Activated naive CD4-positive, alpha-beta T cell treated with anti-CD3 and anti-CD28 coated beads, Interleukin-2, amount 50 U/mL, for 72 hours (primary cell): Measurements from ENCODE around the gene DES. TPM values are rescaled to one million over a fixed set of nuclear protein-coding genes. Genes with fewer than 3 reads are reported as not detected.

Experiments used
- ATAC-seq, 2 donors: fragments of 150-1000 bp; cut with Tn5 transposase; 2 replicates each; pipeline ENCODE4 v1.10.0; 2021; ENCODE audit warnings: mild to moderate bottlenecking in 2 of 2, moderate library complexity in 2 of 2
- DNase-seq, 2 donors: peaks; one replicate each; pipeline ENCODE4 v3.0.0; 2021 to 2022; ENCODE audit warnings: low spot score in 2 of 2
- H3K27ac Mint-ChIP-seq, 2 donors: one replicate each; pipeline ENCODE4 v1.8.0; 2022; ENCODE audit warnings: mild to moderate bottlenecking in 2 of 2, mixed read lengths in 2 of 2
- H3K36me3 Mint-ChIP-seq, 2 donors: one replicate each; pipeline ENCODE4 v1.8.0; 2022; ENCODE audit warnings: mixed read lengths in 2 of 2
- H3K9me3 Mint-ChIP-seq, 2 donors: one replicate each; pipeline ENCODE4 v1.8.0; 2022; ENCODE audit warnings: mixed read lengths in 2 of 2
- total RNA-seq, 2 donors: library from RNA; stranded (reverse); gene quantifications; one replicate each; pipeline ENCODE4 v1.2.3, GENCODE V29; 2022

DES gene
- not detected for total RNA-seq

GRCh38 chr2:219418155-219419011 lies at the start of gene DES:
Gene DES (plus strand): TSS chr2:219418377. CDS start chr2:219418463, 86 bp downstream.
- H3K27ac Mint-ChIP-seq: no peak within 1 kb of the TSS
- no peaks in the 10 kb centered on the region for H3K9me3 Mint-ChIP-seq
- ATAC-seq: no peak
- no peak for DNase-seq
- no peaks in the 10 kb centered on the region for H3K36me3 Mint-ChIP-seq

- Mint-ChIP-seq H3K9me3 (no peaks in the 10 kb centered on the region), H3K36me3 (peaks cover 3 to 4% of the 10 kb centered on the region in 2 donors), H3K27ac (no peak overlapping the region)
- DNase-seq: peak in 1 of 2 donors; percentile 6
- ATAC-seq: no peak
These were observed 49.4 kb upstream of the DES start for GRCh38 chr2:219368690-219369191.

DNA sequence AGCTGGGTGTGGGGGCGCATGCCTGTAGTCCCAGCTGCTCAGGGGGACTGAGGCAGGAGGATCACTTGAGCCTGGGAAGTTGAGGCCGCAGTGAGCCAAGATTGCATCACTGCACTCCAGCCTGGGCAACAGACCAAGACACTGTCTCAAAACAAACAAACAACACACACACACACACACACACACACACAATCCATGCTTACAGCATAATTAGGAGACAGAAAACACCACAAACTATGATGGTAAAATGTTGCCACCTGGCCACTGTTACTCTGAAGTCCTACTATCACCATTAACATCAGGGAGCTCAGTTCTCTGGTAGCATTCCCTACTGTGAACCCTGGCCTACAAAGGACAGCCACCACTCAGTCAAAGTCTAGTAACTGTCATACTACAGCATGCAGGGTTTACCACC lies 48.7 kb upstream of the DES start:
- DNase-seq (no peak), ATAC-seq (no peak)
- Mint-ChIP-seq H3K27ac (no peak overlapping the region), H3K36me3 (peaks cover 6 to 8% of the 10 kb centered on the region in 2 donors), H3K9me3 (no peaks in the 10 kb centered on the region)

- Mint-ChIP-seq H3K36me3 (peaks cover 6 to 12% of the 10 kb centered on the region in 2 donors), H3K9me3 (no peaks in the 10 kb centered on the region), H3K27ac (no peak overlapping the region)
- ATAC-seq (no peak), DNase-seq (peak in 1 of 2 donors; percentile 13)
These were observed 39.9 kb upstream of the DES start for GRCh38 chr2:219378163-219378851.

- H3K9me3 Mint-ChIP-seq: no peaks in the 10 kb centered on the region
- ATAC-seq: no peak
These were observed 37.3 kb upstream of the DES start for GRCh38 chr2:219380926-219381325.

DNA sequence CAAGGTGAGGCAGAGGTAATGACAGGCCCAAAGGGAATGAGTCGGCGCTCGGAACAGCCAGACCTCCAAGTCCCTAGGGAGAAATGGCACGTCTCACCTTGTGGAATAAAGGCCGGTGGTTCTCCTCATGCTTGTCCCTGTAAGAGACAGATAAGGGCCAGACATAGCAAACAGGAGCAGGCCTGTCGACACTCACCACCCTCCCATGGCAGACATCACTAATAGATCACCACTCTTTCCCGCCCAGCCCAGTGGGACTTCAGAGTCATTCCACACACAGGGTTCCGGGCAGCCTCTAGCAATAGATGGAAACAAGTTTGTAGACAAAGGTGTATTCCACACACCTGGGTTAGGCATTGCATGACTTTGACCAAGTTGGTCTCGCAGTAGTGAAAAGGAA lies 36.7 kb upstream of the DES start:
- Mint-ChIP-seq H3K27ac (peak overlapping the region in 1 of 2 donors; percentile 89), H3K9me3 (no peaks in the 10 kb centered on the region), H3K36me3 (peaks cover 5 to 6% of the 10 kb centered on the region in 2 donors)
- ATAC-seq: no peak
- DNase-seq: peak in 1 of 2 donors; percentile 54

More at GRCh38 chr2:219380926-219381325, 37.3 kb upstream of the DES start:
- H3K27ac Mint-ChIP-seq: peak overlapping the region in 1 of 2 donors; percentile 70
- peak in 1 of 2 donors; percentile 25 for DNase-seq
- H3K36me3 Mint-ChIP-seq: peaks cover 3 to 5% of the 10 kb centered on the region in 2 donors

DNA sequence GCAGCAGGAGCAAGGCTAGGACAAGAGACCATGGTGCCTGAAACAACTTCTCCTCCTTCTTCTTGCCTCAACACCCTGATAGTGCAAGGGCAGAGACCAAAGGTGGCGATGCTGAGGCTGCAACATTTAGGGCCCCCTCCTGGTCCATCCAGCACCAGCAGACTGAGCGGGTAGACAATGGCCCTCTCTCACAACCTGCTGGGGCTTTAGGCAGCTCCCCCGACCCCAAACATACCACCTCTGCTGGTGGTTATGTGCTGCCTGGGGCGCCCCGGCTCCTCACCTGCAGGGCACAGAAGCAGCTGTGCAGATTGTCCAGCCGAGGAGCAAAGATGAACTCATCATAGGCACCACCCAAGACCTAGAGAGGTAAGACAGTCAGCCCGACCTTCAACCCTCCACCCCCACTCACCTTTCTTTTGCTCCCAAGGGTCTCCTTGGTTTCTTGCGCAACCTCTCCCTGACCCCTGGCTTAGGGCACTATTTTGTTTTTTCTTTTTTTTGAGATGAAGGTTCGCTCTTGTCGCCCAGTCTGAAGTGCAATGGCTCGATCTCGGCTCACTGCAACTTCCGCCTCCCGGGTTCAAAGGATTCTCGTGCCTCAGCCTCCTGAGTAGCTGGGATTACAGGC lies 34.0 kb upstream of the DES start:
- H3K36me3 Mint-ChIP-seq: peaks cover 5 to 6% of the 10 kb centered on the region in 2 donors
- peak in 1 of 2 donors; percentile 55 for DNase-seq
- H3K9me3 Mint-ChIP-seq: no peaks in the 10 kb centered on the region
- H3K27ac Mint-ChIP-seq: peak overlapping the region in 1 of 2 donors; percentile 31
- no peak for ATAC-seq

DNA sequence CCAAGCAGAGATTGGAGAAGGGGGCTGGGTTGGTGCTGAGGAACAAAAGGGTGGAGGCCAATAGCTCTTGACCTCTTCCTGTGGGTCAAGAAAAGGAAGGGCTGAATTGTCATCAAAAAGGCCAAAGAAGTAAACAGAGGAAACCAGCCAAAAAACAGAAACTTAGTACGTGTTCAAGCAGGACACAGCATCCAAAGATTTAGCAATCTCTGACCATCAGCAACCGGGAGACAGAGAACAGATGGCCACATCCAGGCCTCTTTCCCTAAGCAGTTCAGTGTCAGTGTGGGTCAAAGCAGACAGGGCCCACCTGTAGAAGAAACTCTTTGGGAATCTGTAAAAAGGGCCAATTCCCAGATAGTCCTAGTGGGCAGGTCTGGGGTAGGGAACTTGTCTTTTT lies 33.3 kb upstream of the DES start:
- ATAC-seq (no peak), DNase-seq (peak in 1 of 2 donors; percentile 13)
- Mint-ChIP-seq H3K36me3 (peaks cover 5 to 6% of the 10 kb centered on the region in 2 donors), H3K9me3 (no peaks in the 10 kb centered on the region), H3K27ac (no peak overlapping the region)

- ATAC-seq: no peak
- peaks cover 5 to 6% of the 10 kb centered on the region in 2 donors for H3K36me3 Mint-ChIP-seq
- peak in 1 of 2 donors; percentile 56 for DNase-seq
- H3K9me3 Mint-ChIP-seq: no peaks in the 10 kb centered on the region
- H3K27ac Mint-ChIP-seq: no peak overlapping the region
These were observed 32.1 kb upstream of the DES start for GRCh38 chr2:219385958-219386520.

DNA sequence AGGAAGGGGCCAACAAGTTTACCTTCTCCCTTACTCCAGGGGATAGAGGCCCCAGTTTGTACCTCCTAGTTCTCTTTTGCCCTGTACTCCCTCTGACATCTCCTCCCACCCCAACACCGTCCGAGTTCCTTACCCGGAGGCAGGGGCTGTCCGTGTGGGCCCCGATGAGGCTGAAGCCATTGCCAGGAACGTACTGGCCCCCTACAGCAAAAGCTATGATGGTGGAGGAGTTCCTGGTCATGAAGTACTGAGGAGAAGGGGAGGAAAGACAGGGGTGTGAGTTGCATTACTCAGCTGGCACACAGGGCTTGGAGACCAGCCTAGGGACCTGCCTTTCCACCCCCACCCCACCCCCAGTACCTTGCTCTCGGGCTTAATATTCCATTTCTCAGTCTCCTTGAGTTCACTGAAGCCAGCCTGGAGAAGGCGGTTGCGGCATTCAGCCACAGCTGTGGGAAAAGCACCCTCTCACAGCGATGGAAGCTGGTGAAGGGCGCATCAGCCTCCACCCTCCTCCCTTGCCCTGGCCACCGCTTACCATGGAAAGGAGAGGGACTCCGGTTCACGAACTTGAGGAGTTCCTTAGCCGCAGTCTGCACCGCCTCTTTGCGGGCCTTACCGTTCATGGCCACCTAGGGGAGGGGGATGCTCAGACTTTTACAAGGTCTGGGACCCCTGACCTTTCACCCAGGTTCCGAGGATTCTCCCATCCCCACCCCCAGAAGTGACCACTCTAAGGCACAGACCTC lies 31.5 kb upstream of the DES start:
- H3K27ac Mint-ChIP-seq: peak overlapping the region; percentile 91 to 98
- H3K9me3 Mint-ChIP-seq: no peaks in the 10 kb centered on the region
- DNase-seq (peak in 1 of 2 donors; percentile 56), ATAC-seq (no peak)
- peaks cover 5 to 6% of the 10 kb centered on the region in 2 donors for H3K36me3 Mint-ChIP-seq

DNA sequence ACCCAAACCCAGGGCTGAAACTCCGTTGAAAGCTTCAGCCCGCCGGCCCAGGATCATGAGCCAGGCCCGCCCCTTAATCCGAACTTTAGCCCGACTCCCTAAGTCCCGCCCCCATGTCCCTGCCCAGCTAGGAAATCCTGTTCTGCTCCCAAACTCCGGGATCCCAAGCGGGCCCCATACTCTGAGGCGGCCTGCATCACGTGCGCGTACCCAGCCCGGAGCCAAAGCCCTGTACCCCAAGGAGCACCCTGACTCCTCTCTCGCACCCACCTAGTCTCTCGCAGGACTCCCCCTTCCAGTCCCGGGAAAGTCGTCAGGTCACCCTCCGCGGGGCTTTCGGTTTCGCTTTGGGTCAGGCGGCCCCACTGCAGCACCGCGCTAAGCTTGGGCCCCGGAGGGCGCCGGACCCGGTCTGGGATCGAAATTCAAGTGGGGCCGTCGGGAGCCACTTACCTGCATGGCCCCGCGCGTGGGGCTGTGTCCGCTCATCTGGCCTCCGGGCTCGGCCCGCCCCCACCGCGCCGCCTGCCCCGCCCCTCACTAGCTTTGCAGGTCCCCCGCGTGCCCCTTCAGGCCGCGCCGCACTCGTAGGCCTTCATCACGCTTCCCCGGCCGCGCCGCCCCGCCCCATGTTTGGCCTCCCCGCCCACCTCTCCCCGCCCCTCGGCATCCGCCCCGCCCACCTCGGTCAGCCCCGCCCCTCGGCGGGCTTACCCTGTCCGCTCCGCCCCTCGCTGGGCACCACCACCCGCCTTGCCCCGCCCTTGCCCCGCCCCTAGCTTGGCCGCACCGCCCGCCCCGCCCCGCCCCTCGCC lies 30.7 kb upstream of the DES start, which contains the start of gene DNPEP:
Gene DNPEP, minus strand, starts transcription at position 607 of the 815 bp plus-strand sequence. Its CDS starts 118 bp downstream, at position 489.
- H3K36me3 Mint-ChIP-seq: peaks cover 5 to 6% of the 10 kb centered on the region in 2 donors
- H3K9me3 Mint-ChIP-seq: no peaks in the 10 kb centered on the region
- DNase-seq (peak; percentile 92 to 94), ATAC-seq (peak; percentile 68)
- H3K27ac Mint-ChIP-seq: peak within 1 kb of the TSS; percentile 91 to 98

DNA sequence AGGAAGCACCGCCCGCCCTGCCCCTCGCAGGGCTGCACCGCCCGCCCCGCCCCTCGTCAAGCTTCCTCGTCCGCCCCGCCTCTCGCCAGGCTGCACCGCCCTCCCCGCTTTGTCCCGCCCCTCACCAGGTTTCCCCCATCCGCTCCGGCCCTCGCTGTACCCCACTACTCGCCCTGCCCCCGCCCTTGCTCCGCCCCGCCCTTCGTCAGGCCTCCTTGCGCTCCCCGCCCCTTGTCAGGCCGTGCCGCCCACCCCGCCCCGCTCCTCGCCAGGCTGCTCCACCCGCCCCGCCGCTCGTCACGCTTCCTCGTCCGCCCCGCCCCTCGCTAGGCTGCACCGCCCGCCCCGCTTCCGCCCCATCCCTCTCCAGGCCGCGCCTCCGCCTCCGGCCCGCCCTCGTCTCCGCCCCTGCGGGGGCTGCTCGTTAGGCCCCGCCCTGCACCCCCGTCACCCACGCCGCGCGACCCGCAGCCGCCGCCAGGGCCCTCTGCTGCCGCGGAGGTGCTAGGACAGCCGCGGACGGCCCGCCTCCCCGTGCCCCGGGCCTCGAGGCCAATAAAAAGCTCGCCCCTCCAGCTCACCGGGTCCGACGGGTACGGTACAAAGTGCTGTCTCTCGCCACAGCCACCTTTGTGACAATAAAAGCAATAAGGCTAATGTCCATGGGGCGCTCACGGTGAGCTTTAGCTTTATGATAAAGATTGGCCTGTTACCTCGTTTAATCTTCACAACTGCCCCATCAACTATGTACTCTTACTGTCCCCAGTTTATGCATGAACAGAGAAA lies 29.9 kb upstream of the DES start:
- peaks cover 5 to 6% of the 10 kb centered on the region in 2 donors for H3K36me3 Mint-ChIP-seq
- H3K27ac Mint-ChIP-seq: peak overlapping the region in 1 of 2 donors; percentile 91
- no peaks in the 10 kb centered on the region for H3K9me3 Mint-ChIP-seq
- DNase-seq: peak; percentile 97 to 99
- peak; percentile 75 to 86 for ATAC-seq

- no peaks in the 10 kb centered on the region for H3K9me3 Mint-ChIP-seq
- DNase-seq (no peak), ATAC-seq (no peak)
- peaks cover 5 to 6% of the 10 kb centered on the region in 2 donors for H3K36me3 Mint-ChIP-seq
- peak overlapping the region in 1 of 2 donors; percentile 91 for H3K27ac Mint-ChIP-seq
These were observed 29.3 kb upstream of the DES start for GRCh38 chr2:219388907-219389156.

- Mint-ChIP-seq H3K36me3 (no peaks in the 10 kb centered on the region), H3K27ac (peak overlapping the region in 1 of 2 donors; percentile 40), H3K9me3 (no peaks in the 10 kb centered on the region)
- DNase-seq (peak in 1 of 2 donors; percentile 21), ATAC-seq (no peak)
These were observed 25.4 kb upstream of the DES start for GRCh38 chr2:219392754-219393153.
